ENCODE results near the gene PRR5L.

- TF ChIP-seq CTCF (conservative IDR thresholded peaks at IDR 0.05; ENCODE audit: low read depth in 2 of 2) (no peak), EZH2 (IDR thresholded peaks at IDR 0.05; ENCODE audit: low read depth, unreplicated experiment) (no peak), REST (IDR thresholded peaks at IDR 0.05; ENCODE audit: unreplicated experiment) (no peak), EZH2phosphoT487 (IDR thresholded peaks at IDR 0.05; ENCODE audit: unreplicated experiment) (no peak), POLR2AphosphoS5 (IDR thresholded peaks at IDR 0.05; ENCODE audit: low read depth) (no peak), CREB1 (CRISPR knock-in tag; IDR thresholded peaks at IDR 0.05; ENCODE audit: low read depth) (no peak)
Observed at GRCh38 chr11:36264011-36264972, 31.8 kb upstream of the PRR5L start.

All from GM23338 (cell line).